Nephron (organoid): Measurements from ENCODE around the gene TBX20.

ENCODE experiments used
- H3K27ac Mint-ChIP-seq, 3 experiments: 2 replicates each; pipeline ENCODE4 v1.8.0; 2020; ENCODE audit warnings: mixed read lengths in 3 of 3, mild to moderate bottlenecking in 2 of 3, moderate library complexity in 1 of 3
- H3K27me3 Mint-ChIP-seq: 2 replicates; pipeline ENCODE4 v1.8.0; 2021; ENCODE audit warnings: low read depth, mild to moderate bottlenecking, moderate library complexity, mixed read lengths
- H3K36me3 Mint-ChIP-seq: 2 replicates; pipeline ENCODE4 v1.8.0; 2020; ENCODE audit warnings: low read depth, mixed read lengths
- H3K4me1 Mint-ChIP-seq: 2 replicates; pipeline ENCODE4 v1.8.0; 2020; ENCODE audit warnings: mixed read lengths
- H3K4me3 Mint-ChIP-seq, 3 experiments: 2 replicates each; pipeline ENCODE4 v1.8.0; 2020; ENCODE audit warnings: mild to moderate bottlenecking in 3 of 3, mixed read lengths in 3 of 3, moderate library complexity in 2 of 3
- H3K9me3 Mint-ChIP-seq: 2 replicates; pipeline ENCODE4 v1.8.0; 2020; ENCODE audit warnings: mixed read lengths
- CTCF ChIP-seq, 3 experiments: fragments of 200-600 bp; sonication (generic); IDR thresholded peaks; one replicate each; pipeline ENCODE4 v1.5.0; 2021; ENCODE audit warnings: antibody characterized with exemption in 3 of 3; ENCODE audit not compliant: unreplicated experiment in 3 of 3

Gene TBX20

GRCh38 chr7:35280902-35281301 is 27.0 kb upstream of the TBX20 start:
- no peak for TF ChIP-seq CTCF (IDR thresholded peaks at IDR 0.05; ENCODE audit: unreplicated experiment in 3 of 3)
- H3K36me3 Mint-ChIP-seq = no peaks in the 10 kb centered on the region
- H3K27ac Mint-ChIP-seq = no peak overlapping the region
- no peak overlapping the region for H3K4me3 Mint-ChIP-seq
- H3K9me3 Mint-ChIP-seq = no peaks in the 10 kb centered on the region
- H3K27me3 Mint-ChIP-seq = peaks cover 33% of the 10 kb centered on the region
- no peaks in the 10 kb centered on the region for H3K4me1 Mint-ChIP-seq

- Mint-ChIP-seq H3K36me3 (no peaks in the 10 kb centered on the region), H3K27me3 (peaks cover 61% of the 10 kb centered on the region), H3K4me1 (no peaks in the 10 kb centered on the region), H3K27ac (no peak overlapping the region), H3K4me3 (no peak overlapping the region), H3K9me3 (no peaks in the 10 kb centered on the region)
- TF ChIP-seq CTCF (IDR thresholded peaks at IDR 0.05; ENCODE audit: unreplicated experiment in 3 of 3) = no peak
Measured at GRCh38 chr7:35277359-35277758, 23.5 kb upstream of the TBX20 start.

- Mint-ChIP-seq H3K27me3 (peaks cover 58% of the 10 kb centered on the region), H3K4me3 (no peak overlapping the region), H3K27ac (no peak overlapping the region), H3K4me1 (no peaks in the 10 kb centered on the region), H3K9me3 (no peaks in the 10 kb centered on the region), H3K36me3 (no peaks in the 10 kb centered on the region)
- TF ChIP-seq CTCF (IDR thresholded peaks at IDR 0.05; ENCODE audit: unreplicated experiment in 3 of 3) = no peak
Measured at GRCh38 chr7:35272246-35272645, 18.3 kb upstream of the TBX20 start.

- no peaks in the 10 kb centered on the region for H3K9me3 Mint-ChIP-seq
Measured at GRCh38 chr7:35268953-35269352, 15.1 kb upstream of the TBX20 start.

GRCh38 chr7:35267411-35267810 is 13.5 kb upstream of the TBX20 start:
- peaks cover 70% of the 10 kb centered on the region for H3K27me3 Mint-ChIP-seq
- H3K9me3 Mint-ChIP-seq = no peaks in the 10 kb centered on the region
- no peak for TF ChIP-seq CTCF (IDR thresholded peaks at IDR 0.05; ENCODE audit: unreplicated experiment in 3 of 3)
- H3K36me3 Mint-ChIP-seq = no peaks in the 10 kb centered on the region
- no peak overlapping the region for H3K27ac Mint-ChIP-seq
- H3K4me3 Mint-ChIP-seq = no peak overlapping the region
- H3K4me1 Mint-ChIP-seq = no peaks in the 10 kb centered on the region

More at GRCh38 chr7:35268953-35269352, 15.1 kb upstream of the TBX20 start:
- H3K27me3 Mint-ChIP-seq = peaks cover 69% of the 10 kb centered on the region
- H3K36me3 Mint-ChIP-seq = no peaks in the 10 kb centered on the region
- TF ChIP-seq CTCF (IDR thresholded peaks at IDR 0.05; ENCODE audit: unreplicated experiment in 3 of 3) = no peak
- H3K27ac Mint-ChIP-seq = no peak overlapping the region
- H3K4me3 Mint-ChIP-seq = no peak overlapping the region
- H3K4me1 Mint-ChIP-seq = no peaks in the 10 kb centered on the region

- Mint-ChIP-seq H3K27me3 (peaks cover 88% of the 10 kb centered on the region), H3K4me3 (no peak overlapping the region), H3K27ac (no peak overlapping the region), H3K36me3 (no peaks in the 10 kb centered on the region), H3K4me1 (no peaks in the 10 kb centered on the region), H3K9me3 (no peaks in the 10 kb centered on the region)
- no peak for TF ChIP-seq CTCF (IDR thresholded peaks at IDR 0.05; ENCODE audit: unreplicated experiment in 3 of 3)
Measured at GRCh38 chr7:35263396-35263795, 9.5 kb upstream of the TBX20 start.
